Loucy (cell line): Measurements from ENCODE around the gene ARFIP1.

ENCODE experiments used
- CTCF ChIP-seq: fragments of 200-600 bp; sonication (generic); conservative IDR thresholded peaks from 2 replicates; pipeline ENCODE4 v1.5.1; 2014; ENCODE audit warnings: mild to moderate bottlenecking, antibody characterized with exemption, low read length
- EZH2phosphoT487 ChIP-seq: fragments of 200-600 bp; IDR thresholded peaks from 2 replicates; pipeline ENCODE4 v1.6.1; 2018; ENCODE audit warnings: antibody characterized with exemption, mild to moderate bottlenecking, moderate library complexity, borderline replicate concordance

- TF ChIP-seq CTCF (no peak), EZH2phosphoT487 (no peak)
Measured at GRCh38 chr4:152785639-152786615, 6.2 kb downstream of the ARFIP1 start.
